Measurements from ENCODE around the gene UST.
"Not testable (repeated sequence)": the region's sequence is repeated elsewhere in the genome, so short reads cannot be mapped to it uniquely, and the experiment has no call there.

UST gene

GRCh38 chr6:148956163-148956562 lies 209.3 kb downstream of the UST start:
- DNase-seq = not testable (repeated sequence)

GRCh38 chr6:148957752-148958151 lies 210.9 kb downstream of the UST start:
- no peak for DNase-seq

DNA sequence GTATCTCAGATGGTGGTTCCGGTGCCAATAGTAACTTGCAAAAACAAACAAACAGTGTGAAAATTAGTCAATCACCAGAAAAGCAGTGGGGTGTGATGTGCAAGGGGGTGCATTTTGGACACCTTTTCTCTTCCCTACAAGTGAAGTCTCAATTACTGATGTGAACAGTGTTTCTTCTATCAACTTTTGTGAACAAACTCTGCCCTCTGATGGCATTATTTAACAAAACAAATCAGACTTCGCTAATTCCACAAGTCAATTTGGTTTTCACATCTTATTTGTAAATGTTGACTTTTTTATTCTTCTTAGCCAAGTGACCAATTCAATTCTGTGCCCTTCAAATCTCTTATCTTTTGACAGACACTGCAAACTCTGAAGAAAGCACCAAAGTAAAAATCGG lies 212.2 kb downstream of the UST start:
- DNase-seq = no peak

GRCh38 chr6:148959501-148959900 lies 212.7 kb downstream of the UST start:
- no peak for DNase-seq

DNA sequence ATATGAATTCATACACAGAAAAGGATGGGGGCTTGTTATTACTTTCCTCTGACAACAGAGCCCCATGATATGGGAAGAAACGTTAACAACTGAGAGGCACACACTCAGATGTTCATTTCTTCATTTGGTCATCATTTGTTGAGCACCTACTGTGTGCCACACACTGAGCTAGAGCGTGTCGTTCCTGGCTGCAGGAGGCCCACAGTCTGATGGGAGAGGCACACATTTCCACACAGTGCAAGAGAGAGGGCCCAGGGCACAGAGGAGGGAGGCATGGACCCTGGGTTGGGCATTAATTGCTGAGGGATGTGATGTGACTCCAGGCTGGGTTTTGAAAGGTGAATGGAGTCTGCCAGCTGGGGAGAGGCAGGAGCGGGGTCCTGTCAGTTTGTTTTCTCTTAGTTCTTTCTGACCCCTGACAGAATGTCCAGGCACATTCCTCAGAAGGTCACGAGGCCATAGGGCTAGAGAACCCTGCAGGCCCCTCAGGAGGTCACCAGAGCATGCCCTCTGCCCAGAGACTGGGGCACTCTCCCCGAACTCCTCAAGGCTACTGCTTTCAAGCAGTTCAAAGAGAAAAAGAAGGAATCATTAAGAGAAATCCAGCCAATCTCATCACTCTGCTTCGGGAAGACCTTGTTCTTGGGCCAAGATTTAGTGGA lies 216.2 kb downstream of the UST start:
- DNase-seq = no peak

DNA sequence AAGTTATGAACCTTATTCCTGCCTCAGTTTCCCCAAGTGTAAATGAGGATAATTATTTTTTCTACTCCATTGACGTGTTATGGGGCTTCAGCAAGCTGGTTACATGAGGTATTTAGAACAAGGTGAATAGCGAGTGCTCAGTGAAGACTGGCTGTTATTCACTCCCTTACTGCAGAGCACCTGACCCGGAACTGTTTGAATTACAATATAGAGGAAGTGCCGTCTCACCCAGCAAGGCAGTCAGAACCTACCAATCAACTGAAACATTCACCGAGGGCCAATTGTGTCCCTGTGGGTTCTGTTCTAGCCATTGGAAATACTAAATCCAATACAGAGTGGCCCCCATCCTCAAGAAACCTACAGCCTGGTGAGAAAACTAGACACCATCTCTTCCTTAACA lies 216.9 kb downstream of the UST start:
- DNase-seq = no peak

- DNase-seq = no peak
Measured at GRCh38 chr6:148964467-148964866, 217.6 kb downstream of the UST start.

- DNase-seq = no peak
Measured at GRCh38 chr6:148965287-148965686, 218.5 kb downstream of the UST start.

- DNase-seq = no peak
Measured at GRCh38 chr6:148967011-148967520, 220.2 kb downstream of the UST start.

DNA sequence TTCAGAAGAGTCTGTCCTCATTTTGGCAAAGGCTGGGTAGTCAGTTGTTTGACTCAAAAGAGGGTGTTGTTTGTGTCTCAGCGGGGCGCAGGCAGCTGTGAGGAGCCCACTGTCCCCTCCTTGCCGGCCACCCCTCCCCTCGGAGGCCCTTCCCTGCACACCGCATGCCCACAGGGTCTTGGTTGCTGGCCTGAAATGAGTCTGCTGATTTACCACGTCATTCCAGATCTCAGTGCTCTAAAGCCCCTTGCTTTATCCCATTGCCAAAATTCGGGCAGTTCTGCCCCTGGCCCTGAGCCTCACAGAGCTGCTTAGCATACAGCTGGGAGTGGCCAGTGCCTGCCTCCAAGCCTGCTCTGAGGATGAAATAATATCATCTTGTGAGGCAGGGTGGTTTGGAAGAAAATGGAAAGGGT lies 220.7 kb downstream of the UST start:
- DNase-seq = peak; percentile 53

DNA sequence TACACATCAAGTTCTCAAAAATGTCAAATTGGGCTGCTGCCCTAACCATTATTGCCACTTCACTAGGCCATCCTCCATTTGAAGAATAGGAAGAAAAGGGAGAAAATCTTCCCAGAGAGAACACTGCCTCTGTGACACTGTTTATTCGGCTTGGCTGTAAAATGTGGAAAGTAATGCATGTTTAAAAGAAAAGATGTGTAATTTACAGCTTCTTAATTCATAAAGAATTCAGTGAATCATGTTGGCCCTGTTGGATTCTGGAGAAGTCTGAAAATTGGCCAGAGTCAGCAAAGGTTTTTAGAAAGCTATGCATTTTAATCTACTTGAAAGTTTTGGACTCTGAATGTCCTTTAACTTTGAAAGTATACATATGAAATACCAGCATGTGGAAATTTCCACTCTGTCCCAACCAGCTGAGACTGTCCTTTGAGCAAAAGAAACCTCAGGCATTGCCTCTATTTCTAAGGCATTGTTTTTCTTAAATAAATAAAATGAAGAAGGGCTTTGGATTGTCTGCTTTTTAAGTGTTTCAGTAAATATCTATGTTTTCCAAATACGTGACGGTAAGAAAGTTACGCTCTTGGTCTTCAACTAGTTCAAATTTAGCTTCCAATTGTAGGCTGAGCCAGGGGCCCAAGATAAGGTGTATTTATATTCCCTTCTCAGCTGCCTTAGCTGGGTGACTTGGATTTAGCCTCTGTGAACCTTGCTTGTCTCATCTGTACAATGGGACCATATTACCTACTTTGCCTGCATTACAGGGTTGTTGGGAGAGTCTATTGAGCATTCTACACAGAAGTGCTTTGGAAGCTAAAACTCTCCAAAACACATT lies 222.2 kb downstream of the UST start:
- no peak for DNase-seq

DNA sequence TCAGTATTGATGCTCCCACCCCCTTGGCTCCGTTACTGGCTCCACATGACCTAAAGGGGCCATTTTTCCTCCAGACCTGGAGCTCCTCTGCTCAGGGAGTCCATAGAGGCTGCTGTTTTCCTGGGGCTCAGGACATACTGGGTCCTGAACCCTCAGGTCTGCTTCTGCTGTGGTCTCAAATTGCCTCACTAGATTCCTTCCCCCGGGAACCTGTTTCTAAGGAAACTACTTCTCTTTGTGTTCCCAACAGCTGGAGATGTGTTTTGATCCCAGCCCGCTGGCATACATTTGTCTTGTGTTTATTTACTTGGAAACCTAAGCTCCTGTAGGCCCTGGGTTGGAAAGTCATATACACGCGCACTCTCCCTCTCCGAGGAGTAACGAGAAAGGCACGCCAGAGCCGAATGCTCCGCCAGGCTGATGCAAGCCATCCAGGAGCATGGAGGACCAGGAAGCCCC lies 222.8 kb downstream of the UST start:
- peak; percentile 91 for DNase-seq

GRCh38 chr6:148971031-148971927 lies 224.4 kb downstream of the UST start:
- no peak for DNase-seq

DNA sequence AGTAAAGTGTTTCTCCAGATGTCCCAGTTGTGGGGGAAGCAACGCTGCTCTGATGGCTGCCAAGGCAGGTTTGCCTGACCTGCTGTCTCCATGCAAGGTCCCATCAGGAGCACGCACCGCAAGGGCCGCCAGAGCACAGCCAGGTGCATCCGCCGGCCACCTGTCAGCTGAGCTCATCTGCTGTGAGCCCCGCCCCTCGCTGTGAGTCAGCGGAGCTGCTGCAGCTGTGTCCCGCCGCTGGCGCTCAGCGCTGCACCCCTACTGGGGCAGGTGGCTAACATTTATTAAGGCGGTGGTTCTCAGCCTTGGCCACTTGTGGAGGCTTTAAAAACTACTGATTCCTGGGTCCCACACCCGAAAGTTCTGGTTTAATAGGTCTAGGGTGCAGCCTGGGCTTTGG lies 225.7 kb downstream of the UST start:
- peak; percentile 95 for DNase-seq

GRCh38 chr6:148973538-148974208 lies 226.8 kb downstream of the UST start:
- DNase-seq = peak; percentile 43

DNA sequence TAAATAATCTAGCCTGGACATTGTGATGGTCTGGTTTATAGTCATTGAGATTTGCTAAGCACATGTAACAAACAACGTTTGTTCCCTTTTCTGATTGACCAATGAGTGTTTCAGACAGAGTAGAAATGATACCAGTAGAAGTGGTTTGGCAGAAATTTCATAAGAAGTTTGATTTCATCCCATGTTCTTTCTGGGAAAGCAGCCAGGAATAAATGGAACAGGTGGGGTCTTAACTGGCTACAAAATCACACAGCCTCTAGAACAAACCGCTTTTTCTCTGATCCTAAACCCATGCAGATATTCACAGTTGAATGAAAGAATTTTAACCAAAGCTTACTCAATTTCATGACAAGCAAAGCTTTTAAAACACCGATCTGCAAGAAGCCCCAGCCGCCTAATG lies 227.5 kb downstream of the UST start:
- DNase-seq = no peak

- DNase-seq = not testable (repeated sequence)
Measured at GRCh38 chr6:148978298-148978697, 231.5 kb downstream of the UST start.

DNA sequence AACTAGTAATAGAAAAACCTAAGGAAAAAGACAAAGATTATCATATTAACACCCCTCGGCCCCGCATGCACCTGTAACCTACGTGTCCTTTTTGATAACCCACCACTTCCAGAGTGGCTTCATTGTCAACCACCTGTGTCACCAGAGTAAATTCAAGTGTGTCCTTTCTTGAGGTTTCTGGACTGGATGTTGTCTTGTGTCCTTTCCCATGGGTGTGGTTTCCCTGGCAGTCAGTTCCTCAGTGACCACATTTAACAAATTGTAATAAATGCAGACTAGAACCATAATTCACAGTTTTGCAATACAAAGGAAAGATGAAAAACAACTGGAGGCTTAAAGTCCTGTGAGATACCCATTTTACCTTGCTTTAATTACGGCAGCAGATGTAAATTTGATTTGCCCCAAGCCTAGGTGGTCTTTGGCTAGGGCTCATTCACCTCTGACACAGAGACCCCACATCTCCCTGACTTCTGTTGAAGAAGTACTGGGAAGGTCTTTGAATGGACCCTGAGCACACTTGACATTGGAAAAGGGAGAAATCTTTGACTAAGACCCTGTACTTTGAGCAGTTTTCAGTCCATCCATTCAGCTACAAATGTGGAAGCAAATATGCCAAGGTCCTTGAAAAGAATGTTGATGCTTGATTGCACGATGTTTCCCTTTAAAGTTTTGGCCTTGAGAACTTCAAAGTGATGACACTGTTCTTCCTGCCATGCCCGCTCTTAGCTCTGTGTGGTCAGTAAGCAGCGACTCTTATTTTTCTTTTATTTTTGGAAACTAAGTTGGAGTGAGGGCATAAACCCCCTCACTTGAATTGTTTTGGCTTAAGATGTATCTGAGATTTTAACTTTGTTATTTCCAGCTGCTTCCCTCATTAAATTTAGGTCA lies 232.4 kb downstream of the UST start:
- no peak for DNase-seq

GRCh38 chr6:148980234-148980633 lies 233.4 kb downstream of the UST start:
- DNase-seq = no peak

DNA sequence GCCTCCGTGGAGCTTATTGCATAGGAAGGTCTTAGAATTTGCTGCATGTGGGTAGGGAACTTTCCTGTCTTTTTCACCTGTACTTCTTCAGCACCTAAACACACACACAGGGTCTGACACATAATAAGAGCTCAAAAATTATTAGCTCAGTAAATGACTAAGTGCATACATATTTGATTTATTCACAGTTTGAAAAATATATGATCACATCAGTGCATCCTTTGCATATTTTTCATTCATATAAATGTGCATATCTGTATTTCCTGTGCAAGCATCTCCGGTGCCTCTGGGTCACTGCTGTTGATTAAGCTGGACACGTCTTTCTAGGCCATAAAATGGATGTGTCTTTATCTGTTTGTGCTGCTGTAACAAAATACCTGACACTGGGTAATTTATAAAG lies 234.7 kb downstream of the UST start:
- DNase-seq = no peak

DNA sequence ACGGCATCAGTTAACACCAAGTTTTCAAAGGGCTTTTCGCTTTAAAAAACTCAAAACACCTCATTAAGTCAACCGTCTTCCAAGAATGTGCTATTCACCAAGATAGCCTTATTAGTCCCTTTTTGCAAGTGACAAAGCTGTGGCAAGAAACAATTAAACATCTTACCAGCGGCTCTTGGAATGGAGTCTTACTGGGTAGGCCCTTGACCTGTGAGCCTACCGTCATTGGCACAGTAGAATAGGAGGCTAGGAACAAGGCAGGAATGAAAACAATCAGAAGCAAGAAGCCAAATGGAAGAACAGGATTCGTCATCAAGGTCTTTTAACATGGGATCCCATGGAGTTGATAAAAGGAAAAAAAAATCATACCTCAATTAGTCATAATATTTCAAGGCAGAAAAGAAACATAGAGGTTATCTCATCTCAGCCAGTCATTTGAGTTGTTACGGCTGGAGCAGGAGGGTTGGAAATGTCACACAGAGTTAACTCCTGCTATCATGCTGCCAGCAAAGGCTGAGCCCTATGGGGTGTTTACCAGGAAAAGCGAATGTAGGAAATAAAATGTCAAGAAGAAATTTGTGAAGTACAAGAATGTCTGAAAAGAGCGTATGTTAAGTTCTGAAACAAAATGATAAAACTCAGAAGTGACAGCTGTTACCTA lies 236.4 kb downstream of the UST start:
- no peak for DNase-seq
